Epithelial cell of proximal tubule (primary cell): Measurements from ENCODE around the gene SFXN5. TPM values are rescaled to one million over a fixed set of nuclear protein-coding genes. Genes with fewer than 3 reads are reported as not detected.

ENCODE experiments used
- DNase-seq: peaks from one replicate; pipeline ENCODE4 v3.0.0-alpha.2; 2011; ENCODE audit warnings: low read depth
- H3K4me3 ChIP-seq: 2 replicates; pipeline ENCODE4 v1.5.1; 2011; ENCODE audit warnings: low read depth, mild to moderate bottlenecking, low read length
- CTCF ChIP-seq: conservative IDR thresholded peaks from 2 replicates; pipeline ENCODE4 v1.5.1; 2012; ENCODE audit warnings: low read depth, mild to moderate bottlenecking, low read length
- total RNA-seq: library from RNA; depleted of rRNA; stranded (reverse); fragments of >200 nt; gene quantifications from 2 replicates; pipeline ENCODE4 v1.2.3, GENCODE V29; 2015

The SFXN5 gene
- total RNA-seq, 1 donor from 2014 or later: 8.4 TPM

- H3K4me3 ChIP-seq: no peak overlapping the region
- TF ChIP-seq CTCF: no peak
- DNase-seq: no peak
Measured at GRCh38 chr2:72959554-72959953, 112.0 kb downstream of the SFXN5 start.

- no peak for DNase-seq
- TF ChIP-seq CTCF: no peak
- no peak overlapping the region for H3K4me3 ChIP-seq
Measured at GRCh38 chr2:72958542-72959385, 112.7 kb downstream of the SFXN5 start.

GRCh38 chr2:72956936-72957335 is 114.6 kb downstream of the SFXN5 start:
- DNase-seq: no peak
- H3K4me3 ChIP-seq: no peak overlapping the region
- no peak for TF ChIP-seq CTCF

GRCh38 chr2:72956050-72956395 is 115.5 kb downstream of the SFXN5 start:
- TF ChIP-seq CTCF: no peak
- no peak for DNase-seq
- H3K4me3 ChIP-seq: no peak overlapping the region

GRCh38 chr2:72955228-72956049 is 116.1 kb downstream of the SFXN5 start:
- no peak for TF ChIP-seq CTCF
- DNase-seq: no peak

GRCh38 chr2:72954376-72955227 is 116.9 kb downstream of the SFXN5 start:
- H3K4me3 ChIP-seq: no peak overlapping the region
- TF ChIP-seq CTCF: no peak
- no peak for DNase-seq

More at GRCh38 chr2:72955228-72956049, 116.1 kb downstream of the SFXN5 start:
- no peak overlapping the region for H3K4me3 ChIP-seq
